CD4-positive, alpha-beta T cell treated with Interleukin-4 for 4 hours (primary cell): ENCODE results near the gene KIF26B.
"Not testable (repeated sequence)": the region's sequence is repeated elsewhere in the genome, so short reads cannot be mapped to it uniquely, and the experiment has no call there.

Source experiments
- DNase-seq: peaks from one replicate; pipeline ENCODE4 v3.0.0-alpha.2; 2020

The KIF26B gene

DNA sequence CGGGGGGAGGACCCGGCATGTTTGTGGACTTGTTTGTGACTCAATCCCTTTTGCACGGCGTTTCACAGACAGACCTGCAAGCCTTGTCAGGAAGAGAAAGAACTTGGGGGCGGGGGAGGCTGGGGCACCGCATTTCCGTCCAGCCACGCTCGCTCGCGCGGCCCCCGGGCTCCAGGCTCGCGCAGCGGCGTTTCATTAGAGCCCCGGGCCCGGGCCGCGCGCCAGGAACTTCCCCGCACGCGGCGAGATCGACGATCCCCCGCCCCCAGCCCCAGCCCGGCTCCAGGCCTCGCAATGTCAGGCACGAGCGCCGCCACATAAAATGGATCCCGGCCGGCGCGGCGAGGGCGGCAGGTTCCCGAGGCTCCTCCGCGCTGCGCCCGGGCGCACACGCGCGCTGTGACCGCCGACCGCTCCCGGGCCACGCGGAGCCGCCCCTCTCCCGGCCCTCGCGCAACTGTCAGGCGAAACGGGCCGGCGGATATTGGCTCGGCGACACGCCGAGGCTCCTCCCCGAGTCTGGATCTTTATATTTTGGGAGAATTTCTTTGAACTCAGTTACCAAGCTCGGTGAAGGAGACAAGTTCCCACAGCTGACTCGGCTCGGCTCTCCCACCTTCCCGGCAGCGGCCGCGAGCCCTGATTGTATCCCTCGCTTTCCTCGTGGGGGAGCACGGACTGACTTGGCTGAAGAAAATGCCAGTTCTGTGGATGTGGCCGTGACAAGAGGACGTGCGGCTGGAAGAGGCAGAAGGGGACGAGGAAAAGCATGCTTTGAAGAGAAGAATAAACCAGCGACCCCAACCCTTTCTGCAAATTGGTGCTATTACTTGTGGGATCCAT, at the start of gene KIF26B:
Gene KIF26B (plus strand): TSS at position 557 of the 843 bp plus-strand sequence. CDS start 440 bp downstream, outside the sequence.
- peak; percentile 10 for DNase-seq

DNA sequence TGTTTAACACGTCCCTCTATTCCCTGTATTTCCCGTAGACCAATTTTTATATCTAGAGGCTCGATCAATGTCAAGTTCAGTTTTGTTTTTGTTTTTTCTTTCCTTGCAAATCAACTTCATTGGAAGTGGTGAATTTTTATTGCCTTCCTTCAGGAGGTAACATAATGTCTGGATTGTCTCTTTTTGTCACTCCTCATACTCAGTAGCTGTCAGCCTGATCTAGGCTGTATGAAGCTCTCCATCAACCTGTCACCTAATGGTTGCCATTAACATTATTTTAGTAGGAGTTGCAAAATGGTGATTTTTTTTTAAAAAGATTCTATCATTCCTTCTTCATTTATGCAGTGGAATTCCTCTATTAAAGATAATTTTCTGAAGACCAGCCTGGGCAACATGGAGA, 49.7 kb upstream of the KIF26B start:
- DNase-seq = no peak

DNA sequence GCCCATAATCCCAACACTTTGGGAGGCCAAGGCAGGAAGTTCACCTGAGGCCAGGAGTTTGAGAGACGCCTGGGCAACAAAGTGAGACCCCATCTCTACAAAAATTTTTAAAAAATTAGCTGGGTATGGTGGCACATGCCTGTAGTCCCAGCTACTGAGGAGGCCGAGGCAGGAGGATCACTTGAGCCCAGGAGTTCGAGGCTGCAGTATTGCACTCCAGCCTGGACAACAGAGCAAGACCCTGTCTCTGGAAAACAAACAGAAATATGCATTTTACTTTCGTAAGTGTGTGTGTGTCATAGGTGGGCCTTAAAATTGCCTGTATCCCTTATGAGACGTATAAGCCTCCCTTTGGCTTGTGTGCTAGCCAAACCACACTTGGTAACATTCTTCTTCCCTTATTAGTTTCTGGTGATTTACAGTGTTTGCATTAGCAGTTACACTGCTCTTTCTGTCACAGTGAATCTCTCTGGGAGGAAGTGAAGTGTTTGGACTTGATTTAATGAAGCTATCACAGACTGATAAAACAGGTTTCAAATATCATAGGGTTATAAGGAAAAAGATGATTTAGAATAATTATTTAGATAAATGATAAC, 48.9 kb upstream of the KIF26B start:
- no peak for DNase-seq

DNA sequence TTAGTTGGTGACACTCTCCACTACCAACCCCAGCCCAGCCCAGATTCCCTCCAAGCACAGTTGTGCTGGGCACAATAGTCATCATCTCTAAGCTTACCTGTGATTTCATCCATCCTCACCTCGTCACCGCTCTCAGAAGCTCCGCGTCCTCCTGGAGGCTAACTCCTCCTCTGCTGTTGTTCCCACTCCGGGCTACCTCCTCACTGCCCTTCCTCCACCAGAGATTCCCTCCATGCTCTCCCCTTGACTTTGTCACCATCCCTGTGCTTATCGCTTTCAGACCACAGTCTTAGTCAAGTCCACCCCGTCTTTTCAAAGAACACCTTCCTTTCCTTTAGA, 47.0 kb upstream of the KIF26B start:
- no peak for DNase-seq

DNA sequence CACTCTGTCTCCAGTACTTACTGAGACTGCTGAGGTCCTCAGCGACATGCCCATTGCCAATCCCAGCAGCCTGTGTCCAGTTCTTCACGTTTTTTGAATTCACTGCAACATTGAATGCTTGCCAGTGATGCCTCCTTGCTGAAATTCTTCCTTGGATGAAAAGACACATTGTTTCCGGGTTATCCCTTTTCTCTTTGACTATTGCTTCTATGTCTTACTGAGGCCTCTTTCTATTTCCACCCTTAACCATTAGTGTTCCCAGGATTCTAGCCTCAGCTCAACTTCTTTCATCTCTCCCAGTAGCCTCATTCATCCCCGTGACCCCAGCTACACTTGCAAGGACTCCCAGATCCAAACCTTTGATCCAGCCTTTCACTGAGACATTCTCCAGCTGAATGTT, 46.5 kb upstream of the KIF26B start:
- no peak for DNase-seq

DNA sequence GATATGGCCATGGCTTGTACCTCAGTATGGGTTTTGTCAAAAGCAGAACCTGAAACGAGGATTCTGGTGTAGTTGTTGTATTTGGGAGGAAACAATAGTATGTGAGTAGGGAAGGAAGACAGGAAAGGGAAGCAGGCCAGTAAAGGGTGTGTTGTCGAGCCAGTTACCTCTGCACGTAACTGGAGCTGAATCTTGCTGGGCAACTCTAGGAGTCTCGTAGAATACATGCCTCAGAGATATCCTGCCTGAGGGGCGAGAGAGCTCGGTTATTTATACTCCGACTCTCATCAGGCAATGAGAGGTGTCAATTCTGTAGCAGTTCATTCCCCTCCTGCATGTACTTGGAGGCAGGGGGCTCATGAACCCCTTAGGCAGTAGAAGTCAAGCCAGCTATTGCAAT, 45.9 kb upstream of the KIF26B start:
- DNase-seq = no peak

DNA sequence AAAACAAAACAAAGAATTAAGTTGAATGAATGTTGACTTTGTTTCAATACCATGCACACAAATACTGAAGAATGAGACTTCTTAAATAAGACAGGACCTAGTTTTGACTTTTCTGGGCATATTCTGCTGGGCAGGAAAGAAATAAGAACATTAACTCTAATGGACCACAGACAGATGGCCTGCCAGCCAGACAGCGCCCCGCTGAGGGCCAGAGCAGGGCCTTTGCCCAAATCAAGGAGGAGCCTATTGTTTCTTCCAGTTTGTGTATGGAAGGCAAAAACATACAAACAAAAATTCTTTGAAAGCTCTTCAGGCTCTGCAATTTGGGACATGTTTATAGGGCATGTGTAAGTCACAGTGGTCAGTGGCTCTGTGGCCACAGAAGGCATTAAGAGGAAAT, 44.4 kb upstream of the KIF26B start:
- no peak for DNase-seq

DNA sequence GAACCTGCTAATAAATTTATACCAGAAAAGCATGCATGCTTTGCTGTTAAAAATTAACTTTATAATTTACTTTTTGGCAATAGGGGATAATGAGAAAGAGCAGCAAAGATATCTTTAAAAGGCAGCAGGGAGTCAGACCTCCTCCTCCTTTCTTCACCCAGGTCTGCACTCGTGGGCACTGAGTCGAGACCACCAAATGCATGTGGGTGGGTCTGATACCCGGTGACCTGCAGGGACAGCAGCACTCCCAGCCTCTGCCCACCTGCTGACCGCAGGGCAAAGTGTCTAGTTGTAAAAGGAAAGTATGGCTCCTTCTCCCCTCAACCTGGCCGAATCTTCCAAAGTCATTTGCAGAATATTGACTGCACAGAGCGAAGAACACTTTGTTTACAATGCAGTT, 43.7 kb upstream of the KIF26B start:
- no peak for DNase-seq

DNA sequence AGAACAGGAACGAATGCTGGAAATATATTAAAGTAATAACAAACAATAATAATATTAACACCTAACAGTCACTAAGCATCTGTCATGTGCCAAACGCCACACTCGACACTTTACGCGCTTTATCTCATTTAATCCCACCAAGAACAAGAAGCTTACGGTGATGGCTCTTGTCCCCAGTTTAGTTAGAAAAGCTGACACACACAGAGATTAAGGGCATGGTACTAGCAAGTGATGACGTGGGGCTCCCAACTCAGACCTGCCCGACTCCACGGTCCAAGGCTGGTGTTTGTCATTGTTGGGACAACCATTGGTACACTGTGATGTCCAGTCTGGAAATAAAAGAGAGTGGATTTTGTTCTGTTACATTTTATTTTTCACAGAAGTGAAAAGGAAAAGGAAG, 41.1 kb upstream of the KIF26B start:
- DNase-seq = no peak

DNA sequence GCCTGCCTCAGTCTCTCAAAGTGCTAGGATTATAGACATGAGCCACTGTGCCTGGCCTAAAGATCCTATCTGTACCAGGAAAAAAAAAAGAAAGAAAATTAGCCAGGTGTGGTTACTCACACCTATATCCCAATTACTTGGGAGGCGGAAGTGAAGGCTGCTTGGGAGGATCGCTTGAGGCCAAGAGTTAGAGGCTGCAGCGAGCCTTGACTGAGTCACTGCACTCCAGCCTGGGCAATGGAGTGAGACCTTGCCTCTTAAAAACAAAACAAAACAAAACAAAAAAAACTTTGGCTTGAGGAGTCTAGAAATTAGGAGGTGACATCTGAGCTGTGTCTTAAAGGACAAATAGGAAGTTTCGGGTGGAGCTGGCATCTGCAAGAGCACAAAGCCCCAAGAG, 38.7 kb upstream of the KIF26B start:
- no peak for DNase-seq

DNA sequence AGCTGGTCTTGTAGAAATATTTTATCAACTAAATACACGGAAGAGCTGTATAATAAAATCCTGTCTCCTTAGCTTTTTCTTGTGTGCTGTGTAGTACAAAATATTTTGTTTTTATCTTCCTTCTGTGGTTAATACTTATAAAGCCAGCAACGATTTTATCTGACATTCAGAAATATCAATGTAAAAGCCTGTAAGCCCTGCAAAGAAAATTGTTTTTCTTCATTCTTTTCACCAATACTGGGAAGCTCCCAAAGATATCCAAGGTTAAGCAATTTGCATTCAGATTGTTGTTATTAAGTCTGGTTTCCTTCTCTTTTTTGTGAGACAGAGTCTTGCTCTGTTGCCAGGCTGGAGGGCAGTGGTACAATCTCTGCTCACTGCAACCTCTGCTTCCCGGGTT, 38.0 kb upstream of the KIF26B start:
- no peak for DNase-seq

DNA sequence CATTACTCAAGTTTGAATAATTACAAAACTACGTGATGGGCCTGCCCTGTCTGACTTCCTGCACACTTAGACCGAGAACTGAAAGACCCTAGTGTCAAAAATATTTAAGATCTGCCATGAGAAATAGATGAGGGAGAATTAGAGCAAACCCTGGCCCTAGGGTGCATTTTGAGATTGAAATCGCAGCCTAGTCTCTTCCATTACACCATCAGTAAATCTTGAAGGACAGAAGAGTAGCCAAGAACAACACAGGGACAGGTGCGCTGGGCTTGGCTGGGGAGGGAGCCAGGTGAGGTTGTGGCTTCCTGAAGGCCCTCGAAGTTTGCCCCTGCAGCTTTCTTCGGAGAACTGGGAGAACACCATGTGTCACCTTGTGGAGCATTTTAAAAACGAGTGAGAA, 36.7 kb upstream of the KIF26B start:
- DNase-seq = no peak

DNA sequence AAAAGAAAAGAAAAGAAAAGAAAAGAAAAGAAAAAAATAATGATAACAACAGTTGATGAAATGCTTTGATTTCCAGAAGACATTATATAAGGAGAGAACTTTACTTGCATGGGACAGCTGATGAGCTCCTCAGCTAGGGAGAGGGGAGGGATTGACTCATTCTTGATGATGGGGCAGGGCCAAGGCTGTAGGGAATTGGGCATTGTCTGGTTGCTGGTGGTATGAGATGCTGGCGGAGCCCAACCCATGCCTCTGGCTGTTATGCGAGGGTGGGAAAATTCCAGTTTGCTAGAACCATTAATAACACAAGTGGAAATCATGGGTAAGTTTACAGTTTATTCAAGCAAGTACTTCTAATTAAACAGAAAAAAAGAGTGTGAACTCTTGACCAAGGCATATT, 36.0 kb upstream of the KIF26B start:
- DNase-seq = no peak

DNA sequence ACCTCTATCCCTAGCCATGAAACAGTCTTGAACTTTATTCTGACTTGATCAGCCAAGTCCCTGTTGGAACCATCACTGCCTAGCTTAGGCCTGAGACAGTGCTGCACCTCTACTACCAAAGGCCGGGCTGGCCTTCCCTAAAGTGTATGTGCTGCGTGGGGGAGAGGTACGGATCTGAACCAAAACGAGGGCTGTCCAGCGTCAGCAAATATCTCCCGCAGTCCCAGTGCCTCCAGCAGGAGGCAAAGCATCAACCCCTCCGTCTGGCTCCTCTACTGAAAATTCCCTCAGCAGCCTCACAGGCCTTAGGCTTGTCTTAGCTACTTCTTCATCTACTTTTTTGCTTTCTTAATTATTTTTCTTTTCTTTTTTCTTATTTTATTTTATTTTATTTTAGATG, 33.3 kb upstream of the KIF26B start:
- no peak for DNase-seq

DNA sequence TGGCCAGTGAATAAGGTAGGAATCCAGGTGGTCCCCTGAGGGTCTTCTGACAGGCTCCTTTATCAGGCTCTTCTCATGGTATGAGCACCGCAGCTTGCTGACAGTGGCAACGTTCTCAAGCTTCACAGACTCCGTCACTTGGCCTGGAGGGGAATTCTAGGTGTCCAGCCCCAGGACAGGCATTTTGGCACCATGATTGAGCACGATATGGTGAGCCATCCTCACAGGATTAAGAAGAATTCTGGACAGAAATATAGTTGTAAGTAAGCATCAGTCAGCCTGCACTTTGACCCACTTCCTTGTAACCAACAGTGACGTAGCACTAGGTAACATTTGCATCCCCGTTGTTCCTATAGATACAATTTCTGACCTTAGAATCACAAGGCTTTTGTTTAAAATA, 30.5 kb upstream of the KIF26B start:
- no peak for DNase-seq

DNA sequence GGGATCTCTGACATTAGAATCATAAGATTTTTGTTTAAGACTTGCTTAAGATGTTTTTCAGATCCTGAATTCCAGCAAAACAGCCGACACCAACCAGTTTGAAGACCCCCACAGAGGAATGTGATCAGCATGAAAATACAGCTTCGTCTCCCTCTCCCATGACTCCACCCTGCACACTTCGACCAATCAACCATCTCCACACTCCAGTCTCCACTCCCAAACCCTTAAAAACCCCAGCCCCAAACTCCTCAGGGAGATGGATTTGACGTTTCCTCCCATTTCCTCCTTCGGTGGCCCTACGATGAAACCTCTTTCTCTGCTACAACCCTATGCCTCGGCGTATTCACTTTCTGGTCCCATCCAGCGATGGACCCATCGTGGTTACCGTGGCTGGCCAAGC, 30.1 kb upstream of the KIF26B start:
- DNase-seq = no peak

DNA sequence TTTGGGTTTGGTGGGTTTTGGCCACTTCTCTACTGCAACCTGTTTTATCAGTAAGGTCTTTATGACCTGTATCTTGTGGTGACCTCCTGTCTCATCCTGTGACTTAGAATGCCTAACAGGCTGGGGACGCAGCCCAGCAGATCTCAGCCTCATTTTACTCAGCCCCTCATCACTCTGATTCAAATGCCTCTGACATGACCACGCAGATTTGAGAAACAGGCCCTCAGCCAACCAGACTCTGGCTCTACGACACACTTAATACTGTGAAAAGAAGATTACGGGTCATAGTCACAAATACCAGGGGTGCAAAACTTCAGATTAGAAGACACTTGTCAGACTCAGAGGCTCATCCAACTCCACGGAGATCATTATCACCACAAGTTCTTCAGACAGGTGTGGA, 28.3 kb upstream of the KIF26B start:
- no peak for DNase-seq

DNA sequence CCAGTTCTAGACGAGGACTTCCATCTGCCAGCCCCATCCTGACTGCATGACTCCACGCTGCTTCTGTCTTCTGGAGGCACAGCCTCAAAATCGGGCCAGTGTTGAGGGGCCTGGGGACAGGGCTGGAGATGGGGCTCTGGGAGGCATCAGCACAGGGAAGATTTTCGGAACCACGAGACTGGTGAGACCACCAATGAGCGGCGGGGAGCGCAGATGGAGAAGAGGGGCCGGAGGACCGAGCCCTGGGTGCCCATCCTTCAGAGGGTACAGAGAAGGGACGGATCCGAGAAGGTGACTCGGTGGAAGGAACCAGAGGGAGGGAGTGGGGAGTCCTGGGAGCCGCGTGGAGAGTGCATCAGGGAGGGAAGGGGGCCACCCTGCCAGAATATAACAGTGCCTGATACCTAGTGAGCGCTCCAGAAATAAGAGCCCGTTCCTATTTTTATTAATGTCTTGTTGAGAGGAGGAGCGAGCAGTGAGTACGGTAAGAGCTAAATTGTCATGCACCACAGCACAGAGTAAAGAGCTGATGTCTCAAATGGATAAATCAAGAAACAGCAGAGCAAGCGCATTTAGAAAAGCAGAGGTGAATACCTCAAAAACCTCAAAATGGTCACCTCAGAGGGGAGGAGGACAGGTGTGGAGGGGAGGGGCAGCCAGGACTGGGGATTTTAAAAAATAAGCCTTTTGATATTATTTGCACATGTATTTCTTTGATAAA, 26.2 kb upstream of the KIF26B start:
- no peak for DNase-seq

DNA sequence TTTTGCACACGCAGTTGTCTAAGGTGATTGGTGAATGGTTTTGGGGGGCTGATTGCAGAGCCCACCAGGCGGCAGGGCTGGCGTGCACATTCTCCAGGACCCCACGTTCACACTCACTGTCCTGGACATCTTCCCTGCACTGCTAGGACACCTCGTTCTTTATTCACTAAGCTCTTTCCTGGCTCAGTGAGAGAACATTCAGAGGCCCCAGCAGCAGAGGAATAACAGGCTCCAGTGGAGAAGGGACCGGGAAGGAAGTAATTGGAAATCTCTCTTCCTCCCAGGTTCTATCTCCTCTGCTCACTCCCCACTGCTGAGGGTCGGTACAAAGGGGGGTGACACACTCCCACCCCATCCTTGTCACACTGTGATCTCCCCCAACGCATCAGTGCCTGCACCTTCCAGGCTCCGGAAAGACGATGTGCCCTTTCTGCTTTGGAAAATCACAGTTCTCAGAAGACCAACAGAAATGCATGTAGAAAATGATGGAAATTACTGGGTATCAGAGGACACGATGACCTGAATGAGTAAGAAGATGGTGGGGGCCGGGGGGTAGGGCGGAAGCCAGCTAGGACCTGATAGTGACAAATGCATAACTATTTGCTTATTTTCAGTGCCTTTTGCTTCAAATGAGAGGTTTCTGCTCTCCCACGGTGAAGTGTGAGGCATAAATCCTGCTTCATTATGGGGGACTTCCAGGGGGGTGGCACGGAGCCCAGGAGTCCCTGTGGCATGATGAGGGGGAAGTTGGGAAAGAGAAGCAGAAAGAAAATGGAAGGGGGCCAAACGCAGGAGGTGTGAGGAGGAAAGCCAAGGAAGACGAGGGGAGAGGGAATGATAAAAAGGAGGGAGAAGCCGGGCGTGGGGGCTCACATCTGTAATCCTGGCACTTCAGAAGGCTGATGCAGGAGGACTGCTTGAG, 25.2 kb upstream of the KIF26B start:
- DNase-seq = no peak

DNA sequence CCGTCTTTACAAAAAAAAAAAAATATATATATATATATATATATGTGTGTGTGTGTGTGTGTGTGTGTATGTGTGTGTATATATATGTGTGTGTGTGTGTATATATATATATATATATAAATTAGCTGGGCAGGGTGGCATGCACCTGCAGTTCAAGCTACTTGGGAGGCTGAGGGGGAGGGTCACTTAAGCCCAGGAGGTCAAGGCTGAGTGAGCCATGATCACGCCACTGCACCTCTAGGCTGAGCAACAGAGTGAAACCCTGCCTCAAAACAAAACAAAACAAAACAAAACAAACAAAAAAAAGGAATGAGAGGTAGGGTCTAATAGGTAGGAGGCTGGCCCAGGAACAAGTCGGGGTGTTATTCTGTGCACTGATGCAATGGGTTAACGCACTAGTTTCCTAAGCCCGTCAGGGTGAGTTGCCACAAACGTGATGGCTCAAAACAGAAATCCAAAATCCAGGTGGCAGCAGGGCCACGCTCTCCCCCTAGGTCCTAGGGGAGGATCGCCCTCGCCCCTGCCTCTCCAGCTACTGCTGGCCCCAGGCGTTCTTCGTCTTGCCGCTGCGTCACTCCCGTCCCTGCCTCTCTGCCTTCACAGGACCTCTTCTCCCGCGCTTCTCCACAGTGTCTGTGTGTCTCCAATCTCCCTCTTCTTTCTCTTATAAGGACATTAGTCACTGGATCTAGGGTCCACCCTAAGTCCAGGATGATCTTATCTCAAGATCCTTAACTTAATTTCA, 24.3 kb upstream of the KIF26B start:
- not testable (repeated sequence) for DNase-seq

DNA sequence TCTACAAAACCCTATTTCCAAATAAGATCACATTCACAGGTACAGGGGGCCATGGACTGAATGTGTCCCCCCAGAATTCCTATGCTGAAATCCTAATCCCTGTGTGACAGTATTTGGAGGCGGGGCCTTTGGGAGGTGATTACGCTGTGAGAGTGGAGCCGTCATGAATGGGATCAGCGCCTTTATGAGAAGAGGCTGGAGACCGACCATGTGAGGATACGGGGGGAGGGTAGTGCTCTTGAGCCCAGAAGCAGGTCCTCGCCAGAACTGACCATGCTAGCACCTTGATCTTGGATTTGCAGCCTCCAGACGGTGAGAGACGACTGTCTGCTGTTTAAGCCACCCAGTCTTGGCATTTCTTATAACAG, 23.8 kb upstream of the KIF26B start:
- no peak for DNase-seq

DNA sequence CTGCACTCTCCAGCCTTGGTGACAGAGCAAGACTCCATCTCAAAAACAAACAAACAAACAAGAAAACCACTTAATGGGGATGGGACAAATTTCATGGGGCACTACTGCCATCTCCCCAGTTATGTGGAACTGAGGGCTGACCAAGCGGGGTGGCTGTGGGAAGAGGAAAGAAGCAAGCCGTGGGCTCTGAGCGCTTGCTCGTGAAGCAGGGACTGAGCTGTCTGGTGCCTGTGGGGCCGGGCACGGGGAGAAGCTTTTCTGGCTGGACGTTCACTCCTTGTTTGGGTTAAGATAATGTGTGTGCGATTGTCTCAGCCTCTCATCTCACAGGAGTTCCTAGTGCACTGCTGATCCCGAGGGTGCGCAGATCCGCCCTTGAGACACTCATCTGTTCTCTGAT, 22.0 kb upstream of the KIF26B start:
- DNase-seq = no peak
